IPS DF 6.9 (cell line): ENCODE results near the gene FIGNL2.
"Not testable (repeated sequence)": the region's sequence is repeated elsewhere in the genome, so short reads cannot be mapped to it uniquely, and the experiment has no call there.

Experiments
- DNase-seq: peaks from one replicate; pipeline ENCODE4 v3.0.0-alpha.2; 2013; ENCODE audit warnings: low read depth, low spot score
- H3K27ac ChIP-seq: one replicate; pipeline ENCODE4 v1.5.1; 2013; ENCODE audit warnings: low read length, control low read depth
- H3K27me3 ChIP-seq: 2 replicates; pipeline ENCODE4 v1.6.1; 2013; ENCODE audit warnings: mild to moderate bottlenecking, low read length; ENCODE audit not compliant: control insufficient read depth, insufficient read depth
- H3K36me3 ChIP-seq: 2 replicates; pipeline ENCODE4 v1.6.1; 2013; ENCODE audit warnings: low read length; ENCODE audit not compliant: control insufficient read depth, insufficient read depth
- H3K4me1 ChIP-seq: 2 replicates; pipeline ENCODE4 v1.6.1; 2013; ENCODE audit warnings: low read length; ENCODE audit not compliant: control insufficient read depth, insufficient read depth
- H3K4me3 ChIP-seq: 2 replicates; pipeline ENCODE4 v1.5.1; 2013; ENCODE audit warnings: mild to moderate bottlenecking, low read length
- H3K9me3 ChIP-seq: 2 replicates; pipeline ENCODE4 v1.6.1; 2013; ENCODE audit warnings: low read length, inconsistent platforms; ENCODE audit not compliant: control insufficient read depth, insufficient read depth
- WGBS: extraction: QIAGEN DNeasy Blood & Tissue Kit; methylation state at CpG from one replicate; pipeline ENCODE4 v1.1.7; 2013; ENCODE audit warnings: mixed read lengths, missing lambda C conversion rate; ENCODE audit not compliant: insufficient read length, insufficient coverage; 5-methylcytosine and 5-hydroxymethylcytosine counted together

The FIGNL2 gene

DNA sequence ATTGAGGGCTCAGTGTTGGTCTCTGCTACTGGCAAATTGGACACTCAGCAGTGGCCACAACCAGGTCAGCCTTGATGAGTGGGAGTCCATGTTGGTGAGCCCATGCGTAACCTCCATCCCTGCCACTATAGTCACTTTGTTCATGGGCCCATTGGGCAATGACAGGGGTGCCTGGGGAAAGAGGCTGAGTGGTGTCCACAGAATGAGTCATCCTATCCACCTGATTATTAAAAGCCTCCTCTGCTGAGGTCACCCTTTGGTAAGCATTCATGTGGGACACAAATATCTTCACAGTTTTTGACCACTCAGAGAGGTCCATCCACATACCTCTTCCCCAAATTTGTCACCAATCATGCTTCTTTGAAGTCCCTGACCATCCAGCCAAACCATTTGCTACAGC is 50.0 kb downstream of the FIGNL2 start:
- no peaks in the 10 kb centered on the region for H3K27me3 ChIP-seq
- WGBS: no CpG with 5 or more reads among the region's 1 CpG
- no peak for DNase-seq
- no peaks in the 10 kb centered on the region for H3K36me3 ChIP-seq
- H3K4me3 ChIP-seq: no peak overlapping the region
- H3K4me1 ChIP-seq: no peaks in the 10 kb centered on the region
- no peak overlapping the region for H3K27ac ChIP-seq
- no peaks in the 10 kb centered on the region for H3K9me3 ChIP-seq

DNA sequence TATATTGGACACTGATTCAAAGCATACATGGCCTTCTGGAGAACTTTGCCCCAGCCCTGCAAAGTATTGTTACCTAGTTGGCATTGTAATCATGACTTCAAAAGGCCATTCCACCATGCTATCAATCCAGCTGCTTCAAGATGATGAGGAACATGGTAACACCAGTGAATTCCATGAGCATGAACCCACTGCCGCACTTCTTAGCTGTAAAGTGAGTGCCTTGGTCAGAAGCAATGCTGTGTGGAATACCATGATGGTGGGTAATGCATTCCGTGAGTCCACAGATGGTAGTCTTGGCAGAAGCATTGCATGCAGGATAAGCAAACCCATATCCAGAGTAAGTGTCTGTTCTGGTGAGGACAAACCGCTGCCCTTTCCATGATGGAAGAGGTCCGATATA is 50.5 kb downstream of the FIGNL2 start:
- DNase-seq, H3K36me3 ChIP-seq, H3K9me3 ChIP-seq, H3K4me1 ChIP-seq, H3K27me3 ChIP-seq, H3K4me3 ChIP-seq, H3K27ac ChIP-seq: not testable (repeated sequence)
- WGBS: no CpG with 5 or more reads among the region's 4 CpGs

DNA sequence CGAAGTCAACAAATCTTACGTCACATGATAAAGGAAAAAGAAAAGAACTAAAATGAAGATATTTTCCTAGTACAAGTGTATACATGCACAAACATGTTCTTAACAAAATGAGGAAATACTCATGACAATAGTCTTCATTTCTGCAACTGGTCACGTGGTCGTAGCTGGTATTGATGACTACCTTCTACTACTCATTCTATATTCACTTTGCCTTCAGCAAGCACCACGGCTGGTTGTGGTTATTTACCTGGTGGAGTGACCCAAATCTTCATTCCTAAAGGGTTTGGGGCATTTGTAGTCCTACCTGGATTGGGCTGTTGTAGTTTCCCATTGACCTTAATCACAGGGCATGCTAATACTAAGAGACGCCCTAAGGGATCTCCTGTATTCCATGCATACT is 51.2 kb downstream of the FIGNL2 start:
- no peaks in the 10 kb centered on the region for H3K27me3 ChIP-seq
- H3K27ac ChIP-seq: no peak overlapping the region
- H3K4me3 ChIP-seq: no peak overlapping the region
- H3K36me3 ChIP-seq: no peaks in the 10 kb centered on the region
- no CpG with 5 or more reads among the region's 6 CpGs for WGBS
- no peaks in the 10 kb centered on the region for H3K9me3 ChIP-seq
- DNase-seq: no peak
- H3K4me1 ChIP-seq: no peaks in the 10 kb centered on the region

- H3K4me1 ChIP-seq: no peaks in the 10 kb centered on the region
- H3K27me3 ChIP-seq: no peaks in the 10 kb centered on the region
- no peaks in the 10 kb centered on the region for H3K9me3 ChIP-seq
- H3K36me3 ChIP-seq: 0 out of 2 replicates have a peak, but pooled peaks cover 3% of the 10 kb centered on the region
- no peak overlapping the region for H3K27ac ChIP-seq
- WGBS: no CpG with 5 or more reads among the region's 1 CpG
- H3K4me3 ChIP-seq: no peak overlapping the region
- DNase-seq: no peak
These were observed 55.3 kb downstream of the FIGNL2 start for GRCh38 chr12:51793201-51793600.

- no peak overlapping the region for H3K4me3 ChIP-seq
- DNase-seq: no peak
- 0 out of 2 replicates have a peak, but pooled peaks cover 3% of the 10 kb centered on the region for H3K36me3 ChIP-seq
- no CpG with 5 or more reads among the region's 5 CpGs for WGBS
- no peaks in the 10 kb centered on the region for H3K27me3 ChIP-seq
- H3K27ac ChIP-seq: no peak overlapping the region
- H3K9me3 ChIP-seq: no peaks in the 10 kb centered on the region
- no peaks in the 10 kb centered on the region for H3K4me1 ChIP-seq
These were observed 56.1 kb downstream of the FIGNL2 start for GRCh38 chr12:51792417-51792816.

DNA sequence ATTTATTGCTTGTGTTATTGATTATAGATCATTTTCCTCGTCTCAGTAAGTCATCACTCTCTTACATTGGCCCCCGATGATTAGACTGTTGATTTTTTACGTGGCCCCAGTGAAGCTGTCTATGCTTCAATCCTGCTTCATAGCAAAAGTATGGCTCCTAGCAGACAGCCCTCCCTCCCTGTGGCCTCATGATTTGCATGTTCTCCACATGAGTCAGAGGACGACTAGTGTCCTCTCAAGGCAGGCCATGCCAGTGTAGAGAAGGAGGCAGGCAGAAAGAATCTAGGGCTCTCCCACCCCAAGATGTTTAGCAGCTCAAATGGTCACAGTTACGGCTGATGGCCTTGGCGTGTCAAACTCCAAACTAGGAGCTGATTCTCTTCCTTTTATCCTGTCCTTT is 59.6 kb downstream of the FIGNL2 start:
- no peaks in the 10 kb centered on the region for H3K27me3 ChIP-seq
- DNase-seq: no peak
- H3K4me3 ChIP-seq: no peak overlapping the region
- H3K27ac ChIP-seq: no peak overlapping the region
- no peaks in the 10 kb centered on the region for H3K9me3 ChIP-seq
- no peaks in the 10 kb centered on the region for H3K4me1 ChIP-seq
- WGBS: no CpG with 5 or more reads among the region's 6 CpGs
- 0 out of 2 replicates have a peak, but pooled peaks cover 3% of the 10 kb centered on the region for H3K36me3 ChIP-seq

DNA sequence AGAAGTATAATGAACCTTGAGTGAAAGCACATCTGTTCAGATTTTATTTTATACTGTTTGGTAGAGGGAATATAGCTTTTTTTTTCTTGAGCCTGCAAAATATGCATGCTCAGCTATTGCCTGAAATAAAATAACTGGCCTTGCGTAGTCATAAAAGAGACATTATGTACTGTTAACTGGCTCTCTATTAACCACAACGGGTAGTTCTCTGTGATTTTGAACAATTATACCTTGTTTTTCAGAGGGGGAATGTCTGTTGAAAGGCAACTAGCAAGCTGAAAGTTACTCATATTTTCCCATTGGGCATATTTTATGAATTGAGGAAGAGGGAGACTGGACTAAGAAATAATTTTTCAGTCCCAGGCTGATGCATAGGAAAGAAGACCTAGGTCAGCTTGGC is 62.6 kb downstream of the FIGNL2 start:
- WGBS: no CpG with 5 or more reads among the region's 2 CpGs
- no peak for DNase-seq
- Histone ChIP-seq H3K4me1 (no peaks in the 10 kb centered on the region), H3K36me3 (0 out of 2 replicates have a peak, but pooled peaks cover 3% of the 10 kb centered on the region), H3K4me3 (no peak overlapping the region), H3K27ac (no peak overlapping the region), H3K27me3 (no peaks in the 10 kb centered on the region), H3K9me3 (no peaks in the 10 kb centered on the region)

- no peaks in the 10 kb centered on the region for H3K36me3 ChIP-seq
- no peak overlapping the region for H3K27ac ChIP-seq
- H3K4me1 ChIP-seq: no peaks in the 10 kb centered on the region
- H3K4me3 ChIP-seq: no peak overlapping the region
- no peaks in the 10 kb centered on the region for H3K9me3 ChIP-seq
- no peak for DNase-seq
- no peaks in the 10 kb centered on the region for H3K27me3 ChIP-seq
- no CpG with 5 or more reads among the region's 3 CpGs for WGBS
These were observed 63.8 kb downstream of the FIGNL2 start for GRCh38 chr12:51784688-51785087.

GRCh38 chr12:51779876-51780275 is 68.6 kb downstream of the FIGNL2 start:
- Histone ChIP-seq H3K36me3 (no peaks in the 10 kb centered on the region), H3K27me3 (no peaks in the 10 kb centered on the region), H3K4me3 (no peak overlapping the region), H3K27ac (no peak overlapping the region), H3K4me1 (no peaks in the 10 kb centered on the region), H3K9me3 (no peaks in the 10 kb centered on the region)
- WGBS: 100% methylated on average over 1 of the region's 5 CpGs
- no peak for DNase-seq

DNA sequence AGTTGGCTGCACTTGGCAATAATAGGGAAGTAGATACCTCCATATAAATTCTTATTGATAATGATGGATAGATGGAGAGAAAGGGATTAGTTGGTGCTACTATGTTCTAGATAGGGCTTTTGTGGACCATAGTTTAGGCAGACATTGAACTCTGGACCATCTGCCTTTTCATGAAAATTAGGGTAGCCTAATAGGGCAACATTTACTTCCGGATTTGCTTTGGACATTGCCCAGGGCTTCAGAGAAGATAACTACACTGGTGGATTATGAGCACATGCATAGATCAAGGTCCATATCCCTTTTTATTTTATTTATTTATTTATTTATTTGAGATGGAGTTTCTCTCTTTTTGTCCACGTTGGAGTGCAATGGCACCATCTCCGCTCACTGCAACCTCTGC is 70.5 kb downstream of the FIGNL2 start:
- H3K36me3 ChIP-seq: no peaks in the 10 kb centered on the region

GRCh38 chr12:51777457-51777856 is 71.1 kb downstream of the FIGNL2 start:
- Histone ChIP-seq H3K9me3 (no peaks in the 10 kb centered on the region), H3K27ac (no peak overlapping the region)
- WGBS: no CpG with 5 or more reads among the region's 2 CpGs

More for the DNA sequence above, 70.5 kb downstream of the FIGNL2 start:
- WGBS: no CpG with 5 or more reads among the region's 3 CpGs
- Histone ChIP-seq H3K4me3 (no peak overlapping the region), H3K27ac (no peak overlapping the region), H3K9me3 (no peaks in the 10 kb centered on the region), H3K4me1 (no peaks in the 10 kb centered on the region), H3K27me3 (no peaks in the 10 kb centered on the region)
- no peak for DNase-seq

More at GRCh38 chr12:51777457-51777856, 71.1 kb downstream of the FIGNL2 start:
- Histone ChIP-seq H3K27me3 (no peaks in the 10 kb centered on the region), H3K4me3 (no peak overlapping the region), H3K36me3 (no peaks in the 10 kb centered on the region), H3K4me1 (no peaks in the 10 kb centered on the region)
- DNase-seq: no peak
